ENCODE results near the gene GOPC.
A peak's percentile ranks its signal among the peaks of the same experiment; 100 is the strongest.
"Not testable (repeated sequence)": the region's sequence is repeated elsewhere in the genome, so short reads cannot be mapped to it uniquely, and the experiment has no call there.

The GOPC gene

DNA sequence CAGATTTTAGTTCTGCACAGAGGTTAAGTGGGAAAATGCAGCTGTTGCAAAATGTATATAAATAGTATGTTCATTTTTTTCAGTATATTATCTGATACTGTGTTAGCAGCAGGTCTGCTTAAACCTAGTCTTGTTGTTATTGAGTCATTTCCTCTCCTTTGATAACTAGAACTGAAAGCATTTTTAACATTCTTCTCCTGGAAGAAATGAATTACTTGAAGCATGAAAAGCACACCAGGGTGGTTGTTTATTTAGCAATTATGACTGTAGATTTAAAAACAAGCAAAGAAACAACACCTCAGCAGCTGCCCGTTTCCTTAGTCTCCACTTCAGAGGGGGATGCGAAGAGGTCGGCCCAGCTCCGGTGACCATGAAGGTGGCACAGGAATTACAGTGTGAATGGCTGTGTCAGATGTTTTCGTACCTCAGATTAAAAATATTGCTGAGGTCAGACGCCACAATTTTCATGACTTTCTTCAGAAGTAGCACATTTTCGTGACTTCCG is 53.5 kb downstream of the GOPC start:
- DNase-seq: peak; percentile 51

DNA sequence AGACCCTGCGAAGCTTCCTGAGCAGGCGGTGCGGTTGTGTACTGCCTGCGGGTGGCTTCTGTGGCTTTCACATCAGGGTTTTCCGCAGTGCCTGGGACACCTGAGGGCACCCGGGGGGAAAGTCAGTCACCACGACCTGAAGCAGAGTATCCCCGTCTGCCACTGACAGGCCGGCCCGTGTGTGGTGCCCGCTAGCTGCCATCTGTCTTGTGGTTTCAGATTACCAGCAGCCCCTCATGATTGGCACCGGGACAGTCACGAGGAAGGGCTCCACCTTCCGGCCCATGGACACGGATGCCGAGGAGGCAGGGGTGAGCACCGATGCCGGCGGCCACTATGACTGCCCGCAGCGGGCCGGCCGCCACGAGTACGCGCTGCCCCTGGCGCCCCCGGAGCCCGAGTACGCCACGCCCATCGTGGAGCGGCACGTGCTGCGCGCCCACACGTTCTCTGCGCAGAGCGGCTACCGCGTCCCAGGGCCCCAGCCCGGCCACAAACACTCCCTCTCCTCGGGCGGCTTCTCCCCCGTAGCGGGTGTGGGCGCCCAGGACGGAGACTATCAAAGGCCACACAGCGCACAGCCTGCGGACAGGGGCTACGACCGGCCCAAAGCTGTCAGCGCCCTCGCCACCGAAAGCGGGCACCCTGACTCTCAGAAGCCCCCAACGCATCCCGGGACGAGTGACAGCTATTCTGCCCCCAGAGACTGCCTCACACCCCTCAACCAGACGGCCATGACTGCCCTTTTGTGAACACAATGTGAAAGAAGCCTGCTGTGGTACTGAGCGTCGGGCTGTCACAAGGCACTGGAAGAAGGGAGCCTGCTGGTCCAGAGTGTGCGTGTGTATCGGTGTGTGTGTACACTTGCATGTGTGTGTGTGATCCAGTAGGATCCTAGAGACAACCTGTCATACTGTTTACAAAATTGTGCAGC is 54.4 kb downstream of the GOPC start:
- peak; percentile 14 for DNase-seq

DNA sequence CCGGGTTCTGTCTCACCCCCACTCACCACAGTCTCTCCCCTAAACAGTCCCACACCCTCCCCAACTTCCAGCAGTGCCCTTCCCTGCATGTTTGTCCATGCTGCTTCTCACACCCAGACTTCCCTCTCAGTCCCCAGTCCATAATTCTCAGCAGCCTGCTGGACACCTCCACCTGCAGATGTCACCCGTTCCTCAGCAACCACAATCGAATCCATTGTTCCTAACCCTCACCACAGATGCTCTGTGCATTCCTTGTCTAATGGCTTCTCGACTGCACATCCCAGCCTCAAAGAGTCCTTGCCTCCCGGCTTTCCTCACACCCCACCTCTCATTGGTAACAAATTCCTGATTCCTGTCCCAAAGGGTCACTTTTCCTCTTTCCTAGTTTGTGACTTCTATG is 55.6 kb downstream of the GOPC start:
- DNase-seq: peak; percentile 11

DNA sequence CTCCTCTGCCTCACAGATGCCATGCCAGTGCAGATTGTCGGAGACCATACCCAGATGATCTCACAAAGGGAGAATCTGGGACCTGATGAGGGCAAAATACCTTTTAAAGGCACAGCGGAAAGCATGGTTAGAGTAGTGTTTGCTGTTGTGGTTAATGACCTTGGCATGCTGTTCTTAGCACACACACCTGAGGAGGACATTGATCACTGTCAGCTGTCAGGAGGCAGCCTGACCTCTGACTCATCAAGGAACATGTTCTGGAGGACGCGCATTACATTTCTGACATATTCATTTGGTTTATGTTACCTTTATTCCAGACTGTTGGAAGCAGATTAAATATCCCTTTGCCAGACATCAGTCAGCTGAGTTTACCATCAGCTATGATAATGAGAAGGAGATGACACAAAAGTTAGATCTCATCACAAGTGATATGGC is 57.1 kb downstream of the GOPC start:
- peak; percentile 57 for DNase-seq

DNA sequence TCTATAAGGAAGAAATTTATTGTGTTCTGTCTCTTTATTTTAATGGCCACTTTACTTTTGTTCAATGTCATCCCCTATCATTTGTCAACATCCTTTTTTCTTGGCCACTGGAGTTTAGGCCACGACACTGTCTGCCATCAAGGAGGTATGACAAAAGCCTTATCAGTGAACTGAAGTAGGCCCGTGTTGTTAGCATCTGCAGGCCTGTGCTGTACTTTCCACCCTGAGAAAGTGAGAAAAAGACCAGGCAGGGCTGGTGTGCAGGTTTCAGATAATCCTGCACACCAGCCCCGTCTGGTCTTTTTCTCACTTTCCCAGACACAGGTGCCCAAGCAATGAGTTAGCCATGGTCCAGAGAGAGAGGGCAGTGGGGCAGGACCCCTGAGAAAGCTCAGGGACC is 57.6 kb downstream of the GOPC start:
- no peak for DNase-seq

DNA sequence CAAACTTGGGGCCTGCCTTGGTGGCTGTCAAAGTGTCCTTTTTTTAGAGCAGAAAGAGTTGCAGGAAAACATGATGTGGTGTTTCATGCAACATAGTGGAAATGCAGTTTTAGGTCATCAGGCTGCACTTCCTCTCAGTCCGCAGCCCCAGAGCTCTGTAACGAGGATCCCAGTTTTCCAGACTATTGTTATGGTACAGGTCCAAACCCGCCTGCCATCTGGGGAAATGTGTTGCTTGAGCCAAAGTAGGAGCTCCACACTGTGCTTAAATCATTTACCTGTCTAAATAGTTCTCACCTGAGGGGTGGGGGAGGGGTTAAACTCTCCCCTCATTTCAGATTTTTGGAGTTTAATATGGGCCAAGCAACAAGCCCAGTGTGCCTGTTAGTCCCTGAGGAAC is 59.8 kb downstream of the GOPC start:
- peak; percentile 17 for DNase-seq

DNA sequence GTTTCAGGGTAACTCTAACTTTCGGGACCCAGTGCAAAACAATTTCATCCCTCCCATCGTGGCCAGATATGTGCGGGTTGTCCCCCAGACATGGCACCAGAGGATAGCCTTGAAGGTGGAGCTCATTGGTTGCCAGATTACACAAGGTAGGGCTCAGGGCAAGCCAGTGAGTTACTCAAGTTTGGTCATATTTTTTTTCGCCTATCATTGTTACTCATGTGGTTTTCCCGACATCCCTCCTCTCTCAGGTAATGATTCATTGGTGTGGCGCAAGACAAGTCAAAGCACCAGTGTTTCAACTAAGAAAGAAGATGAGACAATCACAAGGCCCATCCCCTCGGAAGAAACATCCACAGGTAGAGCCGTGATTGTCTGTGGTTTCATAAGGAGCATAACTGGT is 61.6 kb downstream of the GOPC start:
- no peak for DNase-seq

DNA sequence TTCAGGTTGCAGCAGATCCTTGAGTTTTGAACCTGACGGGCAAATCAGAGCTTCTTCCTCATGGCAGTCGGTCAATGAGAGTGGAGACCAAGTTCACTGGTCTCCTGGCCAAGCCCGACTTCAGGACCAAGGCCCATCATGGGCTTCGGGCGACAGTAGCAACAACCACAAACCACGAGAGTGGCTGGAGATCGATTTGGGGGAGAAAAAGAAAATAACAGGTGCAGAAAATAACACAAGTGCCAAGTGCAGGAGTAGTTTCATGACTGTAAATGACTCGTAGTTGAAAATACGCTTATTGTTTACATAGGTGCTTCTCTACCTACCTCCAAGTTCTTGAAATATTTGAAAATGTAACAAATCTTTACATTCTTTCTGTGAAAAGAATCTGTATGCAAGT is 63.7 kb downstream of the GOPC start:
- DNase-seq: no peak

DNA sequence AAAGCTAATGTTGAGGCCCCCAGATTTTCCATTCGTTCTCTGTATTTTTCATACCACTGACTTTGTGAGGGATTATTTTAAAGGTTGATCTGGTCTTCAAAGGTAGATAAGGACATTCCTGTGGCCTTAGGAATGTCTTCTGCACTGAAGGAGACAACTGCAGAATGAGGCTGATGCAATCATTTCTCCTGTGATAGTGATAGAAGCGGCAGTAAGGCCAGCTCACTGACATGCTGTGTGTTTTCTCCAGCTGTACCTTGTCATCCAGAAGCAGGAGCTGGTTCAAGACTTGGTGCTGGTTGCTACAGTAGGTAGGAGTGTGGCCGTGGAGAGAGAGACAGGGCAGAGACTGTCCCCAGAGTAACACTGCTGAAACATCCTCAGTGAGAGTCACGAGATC is 66.0 kb downstream of the GOPC start:
- no peak for DNase-seq

DNA sequence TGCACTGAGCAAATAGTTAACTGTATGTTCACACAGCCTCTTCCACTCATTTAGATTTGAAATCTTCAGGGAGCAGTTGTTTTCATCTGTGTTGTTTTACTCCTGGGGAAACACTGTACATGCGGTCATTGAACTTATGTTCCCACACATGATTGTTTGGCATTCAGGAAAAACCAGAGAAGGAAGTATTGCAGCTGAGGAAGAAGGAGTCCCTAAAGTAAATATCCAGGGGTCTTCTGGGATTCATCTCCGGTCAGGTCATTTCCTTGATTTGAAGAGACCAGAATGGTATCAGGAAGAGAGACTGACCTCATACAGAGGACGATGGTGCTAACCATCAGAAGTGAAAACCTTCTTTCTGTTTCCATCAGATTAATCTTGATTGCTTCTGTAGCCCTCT is 67.3 kb downstream of the GOPC start:
- no peak for DNase-seq

DNA sequence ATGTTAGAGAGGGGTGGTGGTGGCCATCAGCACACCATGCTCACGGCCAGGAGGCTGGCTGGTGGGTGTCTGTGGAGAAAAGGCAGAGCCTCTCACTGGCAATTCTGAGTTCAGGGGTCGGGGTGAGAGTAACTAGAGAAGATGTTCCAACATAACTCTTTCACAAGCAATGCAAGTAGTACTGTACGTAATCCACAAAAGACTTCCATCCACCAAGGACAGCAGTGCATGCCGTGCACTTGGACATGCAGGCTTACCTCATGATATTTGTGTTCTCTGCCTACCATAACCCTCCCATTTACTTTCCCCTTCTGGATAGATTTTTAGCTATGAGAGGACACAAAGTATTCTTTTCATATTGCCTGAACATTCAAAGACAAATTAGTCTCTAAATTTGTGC is 68.5 kb downstream of the GOPC start:
- no peak for DNase-seq

DNA sequence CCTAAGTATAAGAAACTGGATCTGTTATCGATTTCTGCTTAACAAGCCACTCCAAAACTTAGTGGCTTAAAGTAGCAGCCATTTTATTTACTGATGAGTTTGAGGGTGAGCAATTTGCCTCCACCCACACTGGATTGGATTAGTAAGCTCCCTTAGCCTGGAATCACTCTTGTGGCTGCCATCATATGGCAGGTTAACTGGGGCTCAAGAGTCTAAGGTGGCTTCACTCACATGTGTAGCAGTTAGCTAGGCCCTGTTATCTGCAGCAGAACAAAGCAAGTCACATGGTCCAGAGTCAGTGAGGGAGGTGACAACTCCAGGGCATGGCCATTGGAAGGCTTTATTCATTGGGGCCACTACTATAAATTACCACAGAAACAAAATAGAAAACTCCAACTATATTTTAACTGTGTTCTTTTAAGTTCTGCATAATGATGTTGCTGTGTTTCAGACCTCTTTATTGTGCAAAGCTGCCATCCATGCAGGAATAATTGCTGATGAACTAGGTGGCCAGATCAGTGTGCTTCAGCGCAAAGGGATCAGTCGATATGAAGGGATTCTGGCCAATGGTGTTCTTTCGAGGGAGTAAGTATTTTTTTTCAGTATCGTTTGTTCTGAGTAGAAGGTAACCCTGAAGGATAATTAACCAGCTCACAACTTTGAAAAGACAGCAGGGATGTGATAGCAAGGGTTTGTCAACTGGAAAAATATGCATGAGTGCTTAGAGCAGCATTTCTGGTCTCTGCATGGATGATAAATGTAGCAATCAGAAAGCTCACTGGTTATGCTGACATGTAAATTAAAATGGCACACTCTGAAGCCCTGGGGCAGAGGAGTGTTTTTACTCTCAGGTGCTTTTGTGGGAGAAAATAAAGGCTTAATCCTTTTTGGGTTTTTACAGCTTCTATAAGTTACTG is 70.2 kb downstream of the GOPC start:
- no peak for DNase-seq

DNA sequence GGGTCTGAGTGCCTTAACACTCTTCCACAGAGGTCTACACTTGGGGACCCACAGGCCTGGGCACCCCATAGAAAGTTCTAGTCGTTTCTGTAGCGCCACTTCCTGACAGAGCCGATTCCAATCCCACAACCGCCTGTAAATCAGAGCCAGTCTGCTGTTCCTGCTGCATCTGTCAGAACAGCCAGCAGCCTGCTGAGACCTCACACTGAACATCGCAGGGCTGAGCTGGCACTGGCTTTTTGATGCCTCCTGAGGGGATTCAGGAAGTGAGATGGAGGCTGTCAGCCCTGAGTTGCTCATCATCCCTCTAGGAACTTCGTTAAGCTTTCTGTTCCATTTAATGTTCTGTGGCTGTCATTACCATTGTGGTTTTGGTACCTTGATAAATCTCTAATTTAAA is 71.0 kb downstream of the GOPC start:
- DNase-seq: no peak

DNA sequence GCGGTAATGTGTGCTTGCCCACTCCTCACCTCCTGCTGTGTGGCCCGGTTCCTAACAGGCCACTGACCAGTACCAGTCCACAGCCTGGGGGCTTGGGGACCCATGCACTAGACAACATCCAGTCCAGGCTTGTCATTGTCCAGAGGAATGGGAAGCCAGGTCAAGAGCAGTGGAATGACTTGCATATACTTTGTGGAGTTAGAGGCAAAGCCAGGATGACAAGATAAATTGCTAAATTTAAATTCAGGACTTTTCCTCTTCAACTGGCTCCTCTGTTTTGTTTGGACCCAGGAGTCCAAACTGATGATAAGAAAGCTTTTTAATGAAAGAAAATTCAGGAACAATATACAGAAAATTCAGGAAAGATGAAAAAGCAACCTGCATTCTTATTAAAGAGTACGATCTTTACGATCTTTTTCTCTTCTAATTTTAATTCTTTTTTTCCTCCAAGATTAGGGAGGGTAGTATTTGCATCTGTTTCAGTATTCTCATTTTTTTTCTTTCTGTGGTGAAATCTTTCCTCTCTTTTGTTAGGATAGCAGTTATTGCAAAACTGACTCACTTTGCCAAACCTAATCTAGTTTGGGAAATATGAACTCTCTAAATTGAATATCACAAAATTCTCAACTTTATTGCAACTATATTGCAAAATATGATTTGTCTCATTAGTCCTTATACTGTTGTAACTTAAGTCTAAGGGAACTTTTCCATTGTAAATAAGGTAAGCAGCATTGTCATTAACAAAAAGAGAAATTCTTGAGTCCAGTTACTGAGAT is 71.7 kb downstream of the GOPC start:
- DNase-seq: no peak

DNA sequence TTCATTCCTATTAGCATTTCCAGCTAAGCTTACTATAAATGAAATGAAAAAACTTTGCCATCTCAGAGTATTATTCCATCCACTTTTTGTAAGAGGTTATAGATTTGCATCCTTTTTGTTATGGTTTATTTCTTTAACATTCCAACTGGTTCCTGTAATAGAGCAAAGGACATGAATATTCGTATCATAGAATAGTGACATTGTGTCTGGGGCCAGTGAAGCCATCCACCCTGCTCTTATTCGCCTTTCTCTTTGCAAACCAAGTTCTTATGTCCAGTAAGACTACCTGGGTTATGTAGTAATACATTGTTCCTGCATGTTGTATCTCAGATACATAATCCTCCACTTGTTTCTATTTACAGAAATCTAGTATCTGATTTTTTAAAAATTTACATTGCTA is 76.7 kb downstream of the GOPC start:
- no peak for DNase-seq

DNA sequence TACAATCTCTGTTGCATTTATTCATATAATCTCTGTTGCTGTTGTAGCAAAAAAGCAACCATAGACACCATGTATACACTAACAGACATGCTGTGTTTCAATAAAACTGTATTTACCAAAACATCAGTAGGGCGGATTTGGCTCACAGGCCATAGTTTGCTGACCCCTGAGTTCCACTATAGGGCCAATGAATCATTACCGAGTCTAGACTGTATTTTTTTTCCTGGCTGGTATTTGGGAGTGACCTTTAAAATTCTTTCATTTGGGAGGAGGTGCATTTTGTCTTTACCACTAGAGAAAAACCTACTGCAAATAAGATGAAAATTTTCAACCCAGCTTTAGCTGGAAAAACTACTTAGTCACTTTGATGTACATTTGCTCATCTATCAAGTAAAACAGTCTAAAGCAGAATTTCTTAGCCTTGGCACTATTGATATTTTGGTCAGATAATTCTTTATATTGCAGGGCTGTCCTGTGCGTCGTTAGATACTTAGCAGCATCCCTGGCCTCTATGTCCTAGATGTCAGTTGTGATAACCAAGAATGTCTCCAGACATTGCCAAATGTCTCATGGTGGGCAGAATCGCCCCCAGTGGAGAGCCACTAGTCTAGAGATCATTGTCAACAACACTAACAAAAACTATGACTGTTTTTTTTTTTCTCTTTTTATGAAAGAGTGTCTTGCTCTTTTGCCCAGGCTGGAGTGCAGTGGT is 80.4 kb downstream of the GOPC start:
- DNase-seq: no peak

DNA sequence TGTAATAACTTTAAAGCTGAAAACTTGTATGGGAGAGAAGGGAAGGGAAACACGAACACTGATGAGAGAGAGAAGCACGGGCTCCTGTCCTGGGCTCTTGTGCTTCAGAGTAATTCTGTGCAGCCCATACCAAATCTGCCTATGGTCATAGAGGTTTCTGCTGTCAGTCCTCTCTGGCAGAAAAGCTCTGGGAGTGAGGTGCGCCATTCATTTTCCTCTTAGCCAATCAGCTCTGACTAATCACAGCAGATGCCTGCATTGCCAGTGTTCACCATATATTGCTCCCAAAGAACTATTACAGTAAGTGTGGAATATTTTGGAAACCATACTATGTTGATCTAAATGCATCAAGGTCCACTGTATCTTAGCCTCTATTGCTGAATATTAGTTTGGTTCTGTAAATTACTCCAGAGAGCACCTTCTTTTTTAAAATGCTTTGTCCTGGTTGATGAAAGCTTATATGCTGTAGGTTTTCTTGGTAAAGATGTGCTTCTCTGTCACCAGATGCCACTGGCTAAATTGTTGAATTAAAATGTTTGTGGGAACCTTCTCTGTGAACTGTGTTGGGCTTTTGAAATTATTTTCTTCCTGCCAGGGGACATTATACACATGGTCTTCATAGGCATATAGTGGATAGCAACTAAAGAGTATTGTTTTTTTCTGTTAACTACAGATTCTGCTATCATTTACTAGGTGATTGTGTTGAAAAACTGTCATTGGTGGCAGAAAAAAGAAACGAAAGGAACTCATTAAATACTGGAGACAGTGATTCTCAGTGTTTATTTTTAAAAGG is 81.5 kb downstream of the GOPC start:
- no peak for DNase-seq

DNA sequence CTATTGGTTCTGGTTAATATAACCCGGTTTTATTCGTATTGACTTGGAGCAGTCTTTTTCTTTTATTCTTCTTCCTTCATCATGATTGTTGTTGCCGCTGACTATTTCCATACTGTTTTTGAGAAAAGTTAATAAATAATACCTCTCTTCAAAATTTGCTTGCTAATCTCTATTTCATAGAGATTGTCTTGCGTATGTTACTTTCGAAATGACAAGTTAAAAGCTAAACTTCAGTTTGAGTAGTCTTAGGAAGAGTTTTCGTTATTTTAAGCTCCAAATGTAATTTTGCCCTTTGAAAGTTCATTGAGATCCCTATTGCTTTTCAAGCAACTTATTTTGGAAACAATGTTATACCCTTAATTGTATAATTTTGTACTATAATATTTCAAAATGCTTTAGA is 83.4 kb downstream of the GOPC start:
- DNase-seq: no peak

DNA sequence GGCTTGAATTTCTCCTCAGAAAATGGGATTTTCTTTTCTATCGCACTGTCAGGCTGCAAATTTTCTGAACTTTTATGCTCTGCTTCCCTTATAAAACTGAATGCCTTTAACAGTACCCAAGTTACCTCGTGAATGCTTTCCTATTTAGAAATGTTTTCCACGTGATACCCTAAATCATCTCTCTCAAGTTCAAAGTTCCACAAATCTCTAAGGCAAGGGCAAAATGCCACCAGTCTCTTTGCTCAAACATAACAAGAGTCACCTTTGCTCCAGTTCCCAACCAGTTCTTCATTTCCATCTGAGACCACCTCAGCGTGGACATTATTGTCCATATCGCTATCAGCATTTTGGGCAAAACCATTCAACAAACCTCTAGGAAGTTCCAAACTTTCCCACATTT is 84.3 kb downstream of the GOPC start:
- not testable (repeated sequence) for DNase-seq

DNA sequence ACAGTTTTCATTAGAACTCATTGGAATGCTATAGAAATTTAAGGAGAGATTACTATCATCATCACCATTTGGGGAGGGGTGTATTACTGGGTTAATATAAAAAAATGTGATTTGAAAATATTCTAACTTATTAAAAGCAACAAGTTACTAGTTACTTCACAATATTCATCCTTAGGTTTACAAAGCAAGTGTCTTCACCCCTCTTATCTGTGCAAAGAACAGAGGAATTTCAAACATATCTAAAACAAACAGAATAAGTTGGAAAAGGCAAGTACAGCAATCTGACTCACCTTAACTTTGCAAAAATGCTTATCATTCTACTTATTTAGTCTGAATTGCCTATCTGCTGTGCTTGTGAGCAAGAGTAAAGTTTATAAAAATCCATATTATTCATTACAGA is 87.0 kb downstream of the GOPC start:
- DNase-seq: no peak

DNA sequence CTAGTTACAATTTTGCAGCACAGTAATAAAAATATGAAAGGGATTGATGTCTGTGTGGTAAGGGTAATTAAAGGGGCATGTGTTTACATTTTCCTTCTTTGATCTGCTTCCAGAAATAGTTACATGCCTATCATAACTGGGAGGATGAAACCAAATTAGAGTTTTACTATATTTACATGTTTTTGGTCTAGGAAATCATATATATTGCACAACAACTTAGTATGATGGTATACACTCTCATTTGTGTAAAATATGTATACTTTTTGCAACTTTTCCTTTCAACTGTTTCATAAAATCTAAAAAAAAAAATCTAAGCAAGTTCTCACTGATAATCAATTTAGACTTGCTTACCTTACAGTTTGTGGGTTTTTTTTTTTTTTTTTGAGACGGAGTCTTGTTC is 87.7 kb downstream of the GOPC start:
- no peak for DNase-seq
